Jurkat, Clone E6-1 (cell line): ENCODE results near the gene TRIM71. TPM values are rescaled to one million over a fixed set of nuclear protein-coding genes. Genes with fewer than 3 reads are reported as not detected.
"Not testable (repeated sequence)": the region's sequence is repeated elsewhere in the genome, so short reads cannot be mapped to it uniquely, and the experiment has no call there.

ENCODE experiments used
- DNase-seq: peaks from one replicate; pipeline ENCODE4 v3.0.0-alpha.2; 2011; ENCODE audit warnings: low read depth, low spot score
- H3K4me3 ChIP-seq: 2 replicates; pipeline ENCODE4 v1.5.1; 2011; ENCODE audit warnings: mild to moderate bottlenecking, low read length, control low read depth, moderate library complexity
- polyA plus RNA-seq: library from polyadenylated mRNA; unstranded; fragments of >200 nt; gene quantifications from one replicate; pipeline ENCODE4 v1.2.1, GENCODE V29; 2012; ENCODE audit warnings: missing spikeins; ENCODE audit not compliant: insufficient read length, insufficient read depth

The TRIM71 gene
- polyA plus RNA-seq: 1.2 TPM

DNA sequence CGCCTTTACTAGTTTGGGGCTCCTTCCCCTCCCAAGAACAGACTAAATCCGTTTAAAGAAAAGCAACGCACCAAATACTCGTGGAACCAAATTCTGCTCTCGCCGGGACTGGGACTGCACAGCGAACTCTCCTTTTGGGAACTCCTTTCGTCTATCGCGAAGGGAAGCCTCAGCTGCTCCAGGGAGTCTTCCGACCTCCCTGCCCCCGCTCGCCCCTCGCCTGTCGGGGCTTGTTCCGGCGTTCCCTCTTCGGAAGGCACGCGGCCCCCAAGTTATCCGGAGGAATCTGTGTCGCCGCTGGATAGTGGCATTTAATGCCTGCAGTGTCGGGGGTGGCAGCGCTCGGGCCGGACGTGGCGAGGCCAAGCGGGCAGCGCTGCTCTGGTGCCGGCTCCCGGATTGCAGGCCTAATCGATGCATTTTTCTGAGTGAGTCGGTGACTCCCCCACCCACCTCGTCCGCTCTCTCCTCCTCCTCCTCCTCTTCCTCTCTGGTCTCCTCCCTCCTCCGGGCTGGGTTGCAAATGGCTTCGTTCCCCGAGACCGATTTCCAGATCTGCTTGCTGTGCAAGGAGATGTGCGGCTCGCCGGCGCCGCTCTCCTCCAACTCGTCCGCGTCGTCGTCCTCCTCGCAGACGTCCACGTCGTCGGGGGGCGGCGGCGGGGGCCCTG is at the start of gene TRIM71:
Gene TRIM71 (plus strand): TSS at position 440 of the 671 bp plus-strand sequence. CDS start 84 bp downstream, at position 524.
- H3K4me3 ChIP-seq: peak within 1 kb of the TSS; percentile 62

DNA sequence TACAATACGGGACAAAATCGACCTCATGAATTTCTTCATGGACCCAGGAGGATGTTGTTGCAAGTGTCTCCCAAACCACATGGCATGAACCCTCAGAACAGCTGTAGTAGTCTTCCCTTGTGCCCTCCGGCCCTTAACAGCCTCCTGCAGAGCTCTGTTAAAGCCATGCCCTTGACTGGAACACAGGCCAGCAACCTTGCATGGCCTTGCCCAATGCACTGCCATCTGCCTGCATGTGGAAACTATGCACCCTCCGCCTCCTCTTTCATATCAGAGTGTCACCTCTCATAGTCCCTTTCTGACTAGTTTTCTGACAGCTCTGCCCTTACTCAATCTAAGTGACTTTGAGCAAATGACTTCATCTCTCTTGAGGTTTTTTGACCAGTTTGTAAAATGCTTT is 39.4 kb upstream of the TRIM71 start:
- H3K4me3 ChIP-seq: no peak overlapping the region
- no peak for DNase-seq

More for the DNA sequence above, at the start of gene TRIM71:
- DNase-seq: no peak

DNA sequence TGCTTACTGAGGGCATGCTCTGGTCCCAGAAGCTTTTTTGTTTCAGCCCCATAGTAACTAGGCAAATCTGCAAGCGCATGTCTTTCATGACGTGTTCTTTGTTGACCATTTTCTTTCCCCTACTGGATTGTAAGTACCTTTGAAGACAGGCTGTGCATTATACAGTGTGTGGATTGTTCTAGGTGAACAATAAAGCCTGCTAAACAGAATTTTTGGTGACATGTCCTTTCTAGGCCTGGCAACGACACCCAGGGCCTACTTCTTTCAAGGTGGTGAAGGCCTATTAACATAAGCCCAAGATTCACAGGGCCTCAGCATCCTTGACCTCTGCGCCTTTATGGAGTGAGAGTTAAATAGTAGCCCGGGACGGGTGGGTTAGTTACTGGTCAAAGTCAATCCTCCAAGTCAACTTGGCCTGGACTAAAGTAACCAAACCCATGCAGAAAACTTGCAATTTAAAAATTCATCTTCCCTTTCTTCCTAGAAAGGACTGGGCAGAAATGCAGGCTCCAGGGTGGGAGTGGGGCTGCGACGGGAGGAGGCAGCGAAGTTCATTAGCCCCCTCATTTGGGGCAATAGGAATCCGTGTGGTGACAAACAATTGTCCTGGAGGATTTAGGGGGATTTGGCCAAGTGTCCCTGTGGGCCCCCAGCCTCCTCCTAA is 37.6 kb upstream of the TRIM71 start:
- no peak overlapping the region for H3K4me3 ChIP-seq

DNA sequence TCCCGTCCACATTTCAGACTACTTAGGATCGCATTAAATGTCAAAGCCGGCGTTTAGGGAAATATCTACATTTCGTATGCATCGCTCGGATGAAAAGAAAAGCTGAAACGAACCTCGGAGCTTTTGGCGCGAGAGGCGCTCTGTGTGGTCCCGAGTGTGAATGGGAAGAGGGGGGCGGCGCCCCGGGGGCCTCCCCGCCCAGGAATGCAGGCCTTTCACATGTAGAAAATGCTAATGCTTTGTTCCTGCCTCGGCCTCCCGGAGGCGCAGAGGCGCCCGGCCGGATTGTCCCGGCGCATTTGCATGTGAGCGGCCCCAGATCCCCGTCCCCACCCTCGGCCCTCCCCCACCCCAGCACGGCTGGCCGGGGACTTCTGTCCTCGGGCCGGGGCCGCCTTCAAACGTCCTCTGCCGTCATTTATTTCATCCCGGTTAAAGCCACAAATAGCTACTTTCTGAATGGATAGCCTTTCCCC is 37.0 kb upstream of the TRIM71 start:
- DNase-seq: no peak
- H3K4me3 ChIP-seq: peak overlapping the region; percentile 58

More for the DNA sequence above, 37.6 kb upstream of the TRIM71 start:
- DNase-seq: no peak

DNA sequence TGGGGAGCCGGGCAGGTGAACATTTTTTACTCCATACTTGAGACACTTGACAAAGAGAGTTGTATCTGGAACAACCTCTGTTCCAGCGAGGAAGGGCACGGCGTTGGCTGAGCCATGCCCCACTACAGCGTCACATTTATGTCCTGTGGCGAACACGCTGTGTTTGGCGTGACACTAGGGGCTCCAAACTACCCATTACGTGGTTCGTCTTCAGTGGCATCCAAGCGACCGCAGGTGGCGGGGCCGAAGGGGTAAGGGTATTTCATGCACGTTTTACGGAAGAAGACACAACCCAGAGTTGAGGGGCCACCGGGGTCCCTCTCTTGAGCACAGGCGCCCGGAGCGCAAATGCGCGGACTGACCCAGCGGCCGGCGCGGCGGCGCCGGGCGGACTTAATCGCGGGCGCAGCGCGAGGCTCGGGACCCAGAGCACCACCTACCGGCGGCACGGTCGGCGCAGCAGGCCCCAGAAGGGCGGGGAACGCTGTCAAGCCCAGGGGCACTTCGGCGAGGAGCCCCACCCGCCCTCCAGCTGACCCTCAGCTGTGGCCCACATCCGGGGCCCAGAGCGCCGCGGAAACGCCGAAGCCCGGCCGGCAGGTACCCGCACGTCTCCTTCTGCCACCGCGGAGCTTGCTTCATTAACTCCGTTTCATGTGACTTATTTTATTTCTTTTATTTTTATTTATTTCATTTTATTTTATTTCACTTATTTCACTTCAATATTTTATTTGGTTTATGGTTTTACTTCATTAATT is 36.4 kb upstream of the TRIM71 start:
- peak; percentile 30 for DNase-seq
- H3K4me3 ChIP-seq: peak overlapping the region; percentile 58

DNA sequence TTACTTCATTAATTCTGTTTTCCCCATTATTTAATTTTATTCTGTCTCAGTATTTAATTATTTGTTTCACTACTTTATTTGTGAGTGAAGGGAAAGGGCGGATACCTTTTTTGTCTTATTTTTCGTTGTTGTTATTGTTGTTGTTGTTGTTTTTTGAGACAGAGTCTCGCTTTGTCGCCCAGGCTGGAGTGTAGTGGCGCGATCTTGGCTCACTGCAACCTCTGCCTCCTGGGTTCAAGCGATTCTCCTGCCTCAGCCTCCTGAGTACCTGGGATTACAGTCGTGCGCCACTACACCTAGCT is 35.9 kb upstream of the TRIM71 start:
- not testable (repeated sequence) for DNase-seq, H3K4me3 ChIP-seq

DNA sequence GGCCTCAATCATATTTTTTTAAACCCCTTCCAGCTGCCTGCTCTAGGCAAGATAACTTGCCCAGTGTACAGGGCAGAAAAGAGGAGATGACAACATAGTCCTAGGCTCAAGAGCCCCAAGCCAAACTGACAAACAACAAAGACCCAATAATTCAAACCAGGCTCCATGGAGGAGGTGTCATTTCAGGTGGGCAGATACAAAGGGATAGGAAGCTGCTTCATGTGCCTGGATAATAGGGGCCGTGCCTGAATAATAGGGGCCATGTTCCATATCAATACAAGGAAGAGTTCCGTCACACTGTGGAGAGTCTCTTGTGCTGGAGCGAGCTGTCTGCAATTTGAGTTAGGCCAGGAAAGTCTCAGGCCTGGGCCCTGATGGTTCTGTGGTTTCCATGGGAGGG is 35.4 kb upstream of the TRIM71 start:
- H3K4me3 ChIP-seq: no peak overlapping the region
- DNase-seq: no peak

DNA sequence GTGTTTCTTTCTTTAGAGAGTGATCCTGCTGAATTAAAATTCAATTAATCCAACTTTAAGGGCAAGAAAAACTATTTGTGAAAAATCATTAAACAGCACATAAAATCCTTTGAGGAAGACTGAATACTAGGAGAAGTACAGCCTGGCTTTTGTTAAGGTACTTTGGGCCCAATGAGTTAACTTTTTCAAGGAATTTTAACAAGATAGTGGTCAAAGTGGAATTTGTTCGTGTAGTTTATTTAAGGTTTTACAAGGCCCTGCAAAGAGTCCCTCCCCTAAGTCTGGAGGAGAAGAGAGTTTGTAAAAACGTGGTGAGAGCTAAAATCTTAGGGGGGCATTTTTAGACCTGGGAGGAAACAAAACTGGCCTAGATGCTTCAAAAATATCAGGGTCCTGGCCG is 26.0 kb upstream of the TRIM71 start:
- H3K4me3 ChIP-seq: no peak overlapping the region
- no peak for DNase-seq

DNA sequence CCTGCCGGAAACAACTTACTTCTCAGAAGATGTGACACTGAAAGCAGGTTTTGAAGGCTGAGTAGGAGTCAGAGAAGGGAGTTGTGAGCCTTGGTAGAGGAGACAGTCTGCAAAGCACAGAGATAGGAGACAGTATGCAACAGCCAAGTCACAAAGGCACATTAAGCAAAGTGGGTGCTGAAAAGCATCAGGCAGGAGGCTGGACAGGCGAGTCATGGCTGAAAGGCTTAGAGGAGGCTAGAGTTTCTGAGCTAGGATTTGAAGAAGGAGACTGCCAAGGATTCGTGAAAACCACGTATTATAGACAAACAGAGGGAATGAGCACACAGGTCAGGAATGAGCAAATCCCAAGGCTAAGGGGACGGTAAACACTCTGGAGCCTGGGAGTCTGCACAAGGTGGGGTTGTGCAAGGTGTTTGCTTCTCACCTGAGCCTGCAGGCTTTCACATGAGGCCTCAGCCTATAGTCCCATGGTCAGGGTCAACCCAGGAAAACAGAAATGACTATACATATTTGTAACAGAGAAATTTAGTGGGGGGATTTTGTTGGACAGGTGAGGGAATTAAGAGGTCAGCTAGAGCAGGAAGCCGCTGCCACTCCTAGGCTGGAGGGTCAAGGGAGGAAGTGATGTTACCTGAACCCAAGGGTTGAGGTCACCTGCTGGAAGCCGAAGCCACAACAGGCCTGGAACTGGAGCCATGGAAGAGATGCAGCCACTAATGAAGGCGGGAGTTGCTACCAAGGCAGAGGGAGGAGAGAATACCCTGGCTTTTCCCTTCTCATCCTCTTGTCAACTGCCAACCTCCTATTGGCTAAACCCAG is 23.1 kb upstream of the TRIM71 start:
- H3K4me3 ChIP-seq: no peak overlapping the region
- DNase-seq: no peak

DNA sequence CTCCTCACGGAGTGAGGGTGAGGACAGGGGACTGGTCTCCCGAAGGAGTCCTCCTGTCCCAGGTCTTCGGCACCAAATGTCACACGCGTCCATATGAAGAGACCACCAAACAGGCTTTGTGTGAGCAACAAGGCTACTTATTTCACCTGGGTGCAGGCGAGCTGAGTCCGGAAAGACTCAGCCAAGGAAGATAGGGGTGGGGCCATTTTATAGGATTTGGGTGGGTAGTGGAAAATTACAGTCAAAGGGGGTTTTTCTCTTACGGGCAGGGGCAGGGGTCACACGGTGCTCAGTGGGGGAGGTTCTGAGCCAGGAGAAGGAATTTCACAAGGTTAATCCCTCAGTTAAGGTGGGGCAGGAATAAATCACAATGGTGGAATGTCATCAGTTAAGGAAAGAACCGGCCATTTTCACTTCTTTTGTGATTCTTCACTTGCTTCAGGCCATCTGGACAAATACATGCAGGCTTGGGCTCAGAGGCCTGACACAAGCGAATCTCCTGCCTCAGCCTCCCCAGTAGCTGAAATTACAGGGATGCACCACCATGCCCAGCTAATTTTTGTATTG is 21.3 kb upstream of the TRIM71 start:
- not testable (repeated sequence) for H3K4me3 ChIP-seq, DNase-seq

DNA sequence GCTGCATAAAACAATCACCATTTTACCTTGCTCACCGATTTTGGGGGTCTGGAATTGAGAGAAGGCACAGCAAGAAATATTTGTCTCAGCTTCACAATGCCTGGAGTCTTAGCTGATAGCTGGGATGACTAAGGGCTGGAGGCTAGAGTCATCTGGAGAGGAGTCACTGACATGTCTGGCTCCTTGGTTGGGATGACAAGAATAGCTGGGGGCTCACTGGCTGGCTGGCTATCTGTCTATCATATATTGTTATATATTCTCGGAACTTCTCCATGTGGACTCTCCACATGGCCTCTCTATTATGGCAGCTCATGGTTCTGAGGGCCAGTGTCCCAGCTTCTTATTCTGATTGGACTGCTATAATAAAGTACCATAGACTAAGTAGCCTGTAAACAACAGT is 20.0 kb upstream of the TRIM71 start:
- DNase-seq: no peak
- H3K4me3 ChIP-seq: no peak overlapping the region

DNA sequence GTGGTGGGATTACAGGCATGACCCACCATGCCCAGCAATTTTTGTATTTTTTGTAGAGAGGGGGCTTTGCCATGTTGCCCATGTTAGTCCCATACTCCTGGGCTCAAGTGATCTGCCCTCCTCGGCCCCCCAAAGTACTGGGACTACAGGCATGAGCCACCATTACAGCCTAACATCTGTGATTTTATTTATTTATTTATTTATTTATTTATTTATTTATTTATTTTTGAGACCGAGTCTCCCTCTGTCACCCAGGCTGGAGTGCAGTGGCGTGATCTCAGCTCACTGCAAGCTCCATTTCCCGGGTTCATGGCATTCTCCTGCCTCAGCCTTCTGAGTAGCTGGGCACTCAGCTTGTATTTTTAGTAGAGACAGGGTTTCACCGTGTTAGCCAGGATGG is 16.4 kb upstream of the TRIM71 start:
- not testable (repeated sequence) for DNase-seq, H3K4me3 ChIP-seq

DNA sequence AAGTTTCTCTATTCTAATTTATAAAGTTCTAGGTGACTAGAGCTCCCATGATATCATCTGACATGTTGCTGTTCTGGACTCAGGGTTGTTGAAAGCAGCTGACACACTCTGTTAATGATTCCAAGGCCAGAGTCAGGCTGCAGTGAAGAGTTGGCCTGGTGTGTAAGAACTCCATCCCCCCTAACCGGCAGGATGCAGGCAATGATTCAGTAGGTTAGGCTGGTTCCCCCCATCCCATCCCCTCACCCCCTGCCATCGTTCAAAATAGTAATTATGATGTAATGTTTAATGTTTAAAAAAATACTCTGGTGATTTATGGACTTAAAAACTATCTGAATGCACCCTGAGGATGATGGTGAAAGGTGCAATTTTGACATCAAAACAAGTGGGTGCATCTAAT is 4.6 kb upstream of the TRIM71 start:
- DNase-seq: no peak
- no peak overlapping the region for H3K4me3 ChIP-seq

DNA sequence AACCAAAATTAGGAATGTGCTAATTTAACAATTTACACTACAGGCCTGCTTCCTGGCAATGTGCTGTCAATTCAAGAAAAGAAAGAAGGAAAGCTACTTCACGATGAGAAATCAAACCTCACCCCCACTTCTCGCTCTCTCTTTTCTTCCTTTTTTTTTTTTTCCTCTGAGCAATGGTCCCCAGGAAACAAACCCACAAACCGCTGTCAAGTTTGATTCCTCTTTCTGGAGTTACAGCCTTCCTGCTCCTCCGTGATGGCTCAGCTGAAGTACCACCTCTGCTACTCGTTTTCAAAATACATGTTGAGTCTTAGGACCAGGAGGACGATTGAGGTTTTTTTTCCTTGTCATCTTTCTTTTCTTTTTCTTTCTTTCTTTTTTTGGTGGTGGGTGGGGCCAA is 3.4 kb upstream of the TRIM71 start:
- DNase-seq: peak; percentile 32
- no peak overlapping the region for H3K4me3 ChIP-seq

DNA sequence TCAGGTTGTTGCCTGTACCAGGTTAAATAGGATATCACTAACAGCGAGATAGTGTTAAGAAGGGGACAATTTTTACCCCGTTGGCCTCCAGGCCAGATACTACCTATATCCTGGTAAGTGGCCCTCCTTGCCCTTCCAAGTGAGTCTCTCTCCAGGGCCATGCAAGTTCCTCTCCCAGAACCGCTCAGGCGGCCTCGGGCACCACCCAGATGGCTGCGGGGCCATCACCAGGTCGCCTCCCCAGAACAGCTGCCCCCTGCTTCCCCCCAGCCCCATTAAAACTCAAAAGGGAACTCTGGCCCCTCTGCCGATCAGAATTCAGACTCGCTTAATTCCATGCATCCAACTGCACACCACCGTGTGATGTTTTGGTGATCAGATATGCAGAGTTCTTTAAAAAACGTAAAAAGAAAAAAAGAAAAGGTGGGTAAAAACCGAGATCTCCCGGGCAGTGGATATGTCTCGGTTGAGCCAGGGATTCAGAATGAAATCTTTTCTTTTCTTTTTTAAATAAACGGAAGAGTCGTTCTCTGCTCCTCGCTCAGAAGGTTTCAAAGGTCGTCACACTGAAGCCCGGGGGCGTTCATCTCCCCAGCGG is 1.9 kb upstream of the TRIM71 start:
- H3K4me3 ChIP-seq: peak overlapping the region; percentile 62
- no peak for DNase-seq

DNA sequence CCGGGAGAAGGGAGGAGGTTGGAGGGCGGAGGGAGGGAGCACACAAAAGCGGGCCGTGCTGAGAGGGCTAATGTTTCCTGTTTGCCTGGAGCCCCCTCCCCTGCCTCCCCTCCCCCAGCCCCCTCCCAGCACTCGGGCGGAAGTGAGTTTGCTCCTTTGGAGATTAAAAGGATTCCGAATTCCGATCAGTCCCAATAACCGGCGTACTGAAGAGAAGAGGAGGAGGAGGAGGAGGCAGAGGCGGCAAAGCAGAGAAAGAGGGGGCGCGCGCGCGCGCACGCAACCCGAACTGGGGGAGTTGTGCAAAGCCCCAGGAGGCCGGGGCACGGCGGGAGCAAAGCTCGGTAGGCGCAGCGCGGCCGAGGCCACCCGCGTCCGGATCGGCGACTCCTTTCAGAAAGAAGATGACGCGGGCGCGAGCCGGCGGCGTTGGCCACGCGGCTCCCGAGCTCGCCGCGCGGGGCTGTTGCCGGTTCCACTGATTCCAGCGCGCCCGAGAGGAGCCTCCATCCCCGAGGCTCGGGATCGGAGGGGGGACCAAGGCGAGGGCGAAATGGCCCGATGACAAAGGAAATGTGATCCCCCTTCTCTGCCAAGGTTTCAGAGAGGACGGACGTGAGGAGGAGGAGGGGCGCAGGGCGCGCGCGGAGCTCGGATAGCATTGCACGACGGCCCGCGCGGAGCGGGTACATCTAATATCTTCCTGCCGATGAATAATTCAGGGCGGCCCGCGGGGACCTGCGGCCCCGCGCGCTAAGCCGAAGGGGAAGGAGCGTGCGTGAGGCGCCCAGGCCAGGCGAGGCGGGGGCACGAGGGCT is 1.1 kb upstream of the TRIM71 start:
- DNase-seq: no peak
- peak overlapping the region; percentile 62 for H3K4me3 ChIP-seq

DNA sequence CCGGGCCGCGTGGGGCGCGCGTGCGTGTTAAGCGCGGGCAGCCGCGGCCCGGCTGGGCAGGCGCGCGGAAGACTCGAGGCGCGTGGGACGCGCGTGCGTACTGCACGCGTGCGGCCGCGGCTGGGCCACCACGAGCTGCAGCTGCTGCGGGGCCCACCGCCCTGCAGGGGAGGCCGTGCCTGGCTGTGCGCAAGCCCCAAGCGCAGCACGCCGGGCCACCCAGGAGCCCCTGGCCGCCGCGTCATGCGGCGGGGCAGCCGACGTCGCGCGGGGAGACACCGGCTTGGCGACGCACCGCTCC is 590 bp upstream of the TRIM71 start:
- H3K4me3 ChIP-seq: no peak overlapping the region; the same call in 1 of the 2 replicates
- DNase-seq: no peak
